WTC11 (cell line): ENCODE results near the gene PKP4.

Experiments used
- CREB1 ChIP-seq: sonication (generic); formaldehyde crosslinking; IDR thresholded peaks from 2 replicates; pipeline ENCODE4 v1.8.0; 2023; ENCODE audit warnings: mild to moderate bottlenecking, missing genetic modification reagents
- ETV6 ChIP-seq: sonication (generic); formaldehyde crosslinking; IDR thresholded peaks from 2 replicates; pipeline ENCODE4 v1.8.1; 2022; ENCODE audit warnings: mild to moderate bottlenecking, missing genetic modification reagents
- NR2C2 ChIP-seq: sonication (generic); formaldehyde crosslinking; IDR thresholded peaks from 2 replicates; pipeline ENCODE4 v1.8.0; 2022; ENCODE audit warnings: mild to moderate bottlenecking, missing genetic modification reagents
- TEAD4 ChIP-seq: sonication (generic); formaldehyde crosslinking; IDR thresholded peaks from 2 replicates; pipeline ENCODE4 v1.8.0; 2022; ENCODE audit warnings: mild to moderate bottlenecking, missing genetic modification reagents
- ZBTB43 ChIP-seq: sonication (generic); formaldehyde crosslinking; IDR thresholded peaks from 2 replicates; pipeline ENCODE4 v1.8.1; 2023; ENCODE audit warnings: mild to moderate bottlenecking, missing genetic modification reagents
- TF ChIP-seq, protein P1 (sequence below): fragments of 200-600 bp; IDR thresholded peaks from 2 replicates; pipeline ENCODE4 v1.8.0; 2022; ENCODE audit warnings: antibody characterized with exemption

DNA sequence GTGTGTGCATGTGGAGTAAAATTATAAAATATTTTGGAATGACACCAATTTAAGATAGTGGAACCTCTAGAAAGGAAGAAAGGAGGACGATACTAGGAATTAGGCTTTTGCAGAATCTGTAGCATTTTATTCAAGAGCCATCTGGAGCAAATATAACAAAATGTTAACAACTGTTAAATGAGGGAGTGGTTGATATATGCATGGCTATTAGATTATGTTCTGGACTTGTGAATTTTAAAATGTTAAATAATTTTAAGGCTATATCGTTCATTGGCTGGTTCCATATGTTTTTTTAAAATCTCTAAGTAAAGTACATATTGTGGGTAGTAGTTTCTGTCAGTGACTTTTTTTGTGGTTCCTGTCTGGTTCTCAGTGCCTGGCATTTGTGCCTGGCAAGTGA is 123.2 kb downstream of the PKP4 start:
- TF ChIP-seq CREB1 (no peak), ETV6 (no peak), ZBTB43 (CRISPR knock-in tag) (no peak), NR2C2 (CRISPR knock-in tag) (no peak), TEAD4 (CRISPR knock-in tag) (no peak)
- TF ChIP-seq, protein P1, sequence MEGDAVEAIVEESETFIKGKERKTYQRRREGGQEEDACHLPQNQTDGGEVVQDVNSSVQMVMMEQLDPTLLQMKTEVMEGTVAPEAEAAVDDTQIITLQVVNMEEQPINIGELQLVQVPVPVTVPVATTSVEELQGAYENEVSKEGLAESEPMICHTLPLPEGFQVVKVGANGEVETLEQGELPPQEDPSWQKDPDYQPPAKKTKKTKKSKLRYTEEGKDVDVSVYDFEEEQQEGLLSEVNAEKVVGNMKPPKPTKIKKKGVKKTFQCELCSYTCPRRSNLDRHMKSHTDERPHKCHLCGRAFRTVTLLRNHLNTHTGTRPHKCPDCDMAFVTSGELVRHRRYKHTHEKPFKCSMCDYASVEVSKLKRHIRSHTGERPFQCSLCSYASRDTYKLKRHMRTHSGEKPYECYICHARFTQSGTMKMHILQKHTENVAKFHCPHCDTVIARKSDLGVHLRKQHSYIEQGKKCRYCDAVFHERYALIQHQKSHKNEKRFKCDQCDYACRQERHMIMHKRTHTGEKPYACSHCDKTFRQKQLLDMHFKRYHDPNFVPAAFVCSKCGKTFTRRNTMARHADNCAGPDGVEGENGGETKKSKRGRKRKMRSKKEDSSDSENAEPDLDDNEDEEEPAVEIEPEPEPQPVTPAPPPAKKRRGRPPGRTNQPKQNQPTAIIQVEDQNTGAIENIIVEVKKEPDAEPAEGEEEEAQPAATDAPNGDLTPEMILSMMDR = no peak
